HG03196 (cell line): Measurements from ENCODE around the gene RALGAPB.
"Not testable (repeated sequence)": the region's sequence is repeated elsewhere in the genome, so short reads cannot be mapped to it uniquely, and the experiment has no call there.

Experiments
- ATAC-seq: cut with Tn5 transposase; IDR thresholded peaks from one replicate; pipeline ENCODE4 v1.9.1; 2021; ENCODE audit not compliant: unreplicated experiment

The RALGAPB gene

GRCh38 chr20:38446441-38447209 is 26.0 kb upstream of the RALGAPB start:
- peak; percentile 75 for ATAC-seq

GRCh38 chr20:38447251-38447661 is 25.4 kb upstream of the RALGAPB start:
- no peak for ATAC-seq

GRCh38 chr20:38447931-38448675 is 24.5 kb upstream of the RALGAPB start:
- ATAC-seq = peak; percentile 38

- no peak for ATAC-seq
These were observed 23.6 kb upstream of the RALGAPB start for GRCh38 chr20:38449046-38449445.

- no peak for ATAC-seq
These were observed 22.1 kb upstream of the RALGAPB start for GRCh38 chr20:38450412-38450975.

GRCh38 chr20:38452880-38453624 is 19.6 kb upstream of the RALGAPB start:
- no peak for ATAC-seq

- no peak for ATAC-seq
These were observed 18.7 kb upstream of the RALGAPB start for GRCh38 chr20:38453941-38454340.

GRCh38 chr20:38454556-38455473 is 17.8 kb upstream of the RALGAPB start:
- no peak for ATAC-seq

- ATAC-seq = no peak
These were observed 14.3 kb upstream of the RALGAPB start for GRCh38 chr20:38458314-38458713.

- ATAC-seq = no peak
These were observed 12.5 kb upstream of the RALGAPB start for GRCh38 chr20:38460040-38460623.

- ATAC-seq = not testable (repeated sequence)
These were observed 12.0 kb upstream of the RALGAPB start for GRCh38 chr20:38460631-38461030.

- ATAC-seq = not testable (repeated sequence)
These were observed 11.5 kb upstream of the RALGAPB start for GRCh38 chr20:38461167-38461566.

GRCh38 chr20:38461569-38461968 is 11.1 kb upstream of the RALGAPB start:
- ATAC-seq = not testable (repeated sequence)

GRCh38 chr20:38466171-38466570 is 6.5 kb upstream of the RALGAPB start:
- ATAC-seq = no peak

GRCh38 chr20:38466983-38467382 is 5.7 kb upstream of the RALGAPB start:
- ATAC-seq = no peak

GRCh38 chr20:38471245-38471644 is 1.4 kb upstream of the RALGAPB start:
- no peak for ATAC-seq

GRCh38 chr20:38471987-38472512 is 593 bp upstream of the RALGAPB start:
- no peak for ATAC-seq

GRCh38 chr20:38473367-38473795 is 738 bp downstream of the RALGAPB start:
- ATAC-seq = peak; percentile 2

- ATAC-seq = no peak
These were observed 5.1 kb downstream of the RALGAPB start for GRCh38 chr20:38477747-38478146.
